ENCODE results near the gene ZNF205. TPM values are rescaled to one million over a fixed set of nuclear protein-coding genes. Genes with fewer than 3 reads are reported as not detected.

The ZNF205 gene
- total RNA-seq, 2 donors from 2014 or later, result 20.9 to 27.0 TPM

GRCh38 chr16:3086596-3087242 is 25.7 kb upstream of the ZNF205 start:
- no peaks in the 10 kb centered on the region for H3K4me1 ChIP-seq (replicated peaks)
- intact Hi-C loops (cut with DNase I), result no loop called here
- no peaks in the 10 kb centered on the region for H3K27me3 ChIP-seq (replicated peaks; ENCODE audit: insufficient read depth)
- DNase-seq (ENCODE audit: low spot score), result no peak
- 72% methylated on average over 14 of the region's 14 CpGs for WGBS
- no peaks in the 10 kb centered on the region for H3K36me3 ChIP-seq
- H3K27ac ChIP-seq, result no peak overlapping the region
- no peak overlapping the region for H3K4me3 ChIP-seq
- H3K9me3 ChIP-seq, result no peaks in the 10 kb centered on the region
- TF ChIP-seq POLR2AphosphoS5 (IDR thresholded peaks at IDR 0.05), result no peak
- TF ChIP-seq CTCF (IDR thresholded peaks at IDR 0.05), result no peak
- TF ChIP-seq POLR2A (IDR thresholded peaks at IDR 0.05), result no peak

DNA sequence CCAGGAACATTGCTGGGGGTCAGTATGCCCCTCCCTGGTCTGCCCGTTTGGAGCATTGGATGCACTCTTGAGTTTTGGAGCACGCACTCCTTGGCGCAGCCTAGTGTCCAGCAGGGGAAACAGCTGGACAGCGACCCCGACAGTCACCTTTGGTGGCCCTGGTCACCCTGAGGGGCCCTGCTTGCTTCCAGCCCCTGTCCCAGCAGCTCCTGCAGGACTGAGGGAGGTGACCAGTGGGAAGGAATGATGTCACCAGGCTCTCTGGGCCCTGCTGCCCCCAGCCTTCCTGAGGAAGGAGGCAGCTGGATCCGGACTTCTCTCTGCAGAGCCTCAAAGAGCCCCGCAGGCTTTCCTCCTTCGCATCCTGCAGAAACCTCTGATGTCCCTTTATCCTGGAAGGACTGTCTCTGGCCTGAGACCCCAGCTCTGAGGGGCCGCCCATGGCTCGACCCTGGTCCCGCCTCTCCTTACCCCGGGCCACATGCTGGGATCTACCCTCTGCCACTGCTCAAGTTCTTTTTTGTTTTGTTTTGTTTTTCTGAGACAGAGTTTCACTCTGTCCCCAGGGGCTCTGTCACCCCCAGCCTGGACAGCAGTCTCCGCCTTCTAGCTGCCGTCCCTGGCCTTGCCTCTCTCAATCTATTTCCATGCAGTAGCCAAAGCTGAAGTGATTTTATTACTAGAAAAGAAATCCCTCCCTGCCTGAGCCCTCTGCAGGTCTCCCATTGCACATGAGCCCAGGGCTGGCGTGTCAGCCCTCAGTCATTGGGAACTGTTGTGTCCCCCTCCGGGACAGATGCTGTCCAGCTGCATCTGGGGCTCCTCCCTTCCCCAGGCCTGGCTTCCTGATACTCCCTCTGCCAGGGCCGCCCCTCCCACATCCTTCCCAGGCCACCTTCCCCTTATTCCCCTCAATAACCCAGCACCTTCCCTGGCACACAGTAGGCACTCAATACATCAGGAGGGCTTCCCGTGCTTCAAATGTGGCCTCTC is 24.8 kb upstream of the ZNF205 start:
- intact Hi-C loops (cut with DNase I), result no loop called here
- Histone ChIP-seq H3K4me3 (no peak overlapping the region), H3K36me3 (no peaks in the 10 kb centered on the region)

GRCh38 chr16:3088450-3088849 is 23.9 kb upstream of the ZNF205 start:
- Histone ChIP-seq H3K36me3 (no peaks in the 10 kb centered on the region), H3K4me1 (replicated peaks) (no peaks in the 10 kb centered on the region), H3K27ac (no peak overlapping the region), H3K27me3 (replicated peaks; ENCODE audit: insufficient read depth) (no peaks in the 10 kb centered on the region), H3K4me3 (no peak overlapping the region), H3K9me3 (no peaks in the 10 kb centered on the region)
- no peak for DNase-seq (ENCODE audit: low spot score)
- WGBS, result 56% methylated on average over 7 of the region's 7 CpGs
- intact Hi-C loops (cut with DNase I), result no loop called here
- no peak for TF ChIP-seq POLR2AphosphoS5 (IDR thresholded peaks at IDR 0.05)
- no peak for TF ChIP-seq POLR2A (IDR thresholded peaks at IDR 0.05)
- TF ChIP-seq CTCF (IDR thresholded peaks at IDR 0.05), result no peak

More for the DNA sequence above, 24.8 kb upstream of the ZNF205 start:
- DNase-seq (ENCODE audit: low spot score), result no peak
- Histone ChIP-seq H3K9me3 (no peaks in the 10 kb centered on the region), H3K27ac (no peak overlapping the region), H3K4me1 (replicated peaks) (no peaks in the 10 kb centered on the region), H3K27me3 (replicated peaks; ENCODE audit: insufficient read depth) (no peaks in the 10 kb centered on the region)
- 80% methylated on average over 15 of the region's 18 CpGs for WGBS
- TF ChIP-seq POLR2AphosphoS5 (IDR thresholded peaks at IDR 0.05) (no peak), POLR2A (IDR thresholded peaks at IDR 0.05) (no peak), CTCF (IDR thresholded peaks at IDR 0.05) (peak in 1 of 4 experiments; percentile 8)

GRCh38 chr16:3088925-3089716 is 23.3 kb upstream of the ZNF205 start:
- H3K4me1 ChIP-seq (replicated peaks), result no peaks in the 10 kb centered on the region
- H3K27me3 ChIP-seq (replicated peaks; ENCODE audit: insufficient read depth), result no peaks in the 10 kb centered on the region
- intact Hi-C loops (cut with DNase I), result no loop called here
- TF ChIP-seq CTCF (IDR thresholded peaks at IDR 0.05) (no peak), POLR2AphosphoS5 (IDR thresholded peaks at IDR 0.05) (no peak), POLR2A (IDR thresholded peaks at IDR 0.05) (no peak)
- H3K27ac ChIP-seq, result no peak overlapping the region
- H3K9me3 ChIP-seq, result no peaks in the 10 kb centered on the region
- 93% methylated on average over 68 of the region's 71 CpGs for WGBS
- DNase-seq (ENCODE audit: low spot score), result no peak
- H3K4me3 ChIP-seq, result no peak overlapping the region
- H3K36me3 ChIP-seq, result no peaks in the 10 kb centered on the region

Data from prostate gland (tissue), 2 donors.